Vagina (tissue), 2 donors: ENCODE results near the gene SEC24B. TPM values are rescaled to one million over a fixed set of nuclear protein-coding genes. Genes with fewer than 3 reads are reported as not detected.

ENCODE experiments used
- DNase-seq, 2 donors: peaks; one replicate each; pipeline ENCODE4 v3.0.0-alpha.2; 2017; ENCODE audit errors: extremely low spot score in 2 of 2
- H3K27ac ChIP-seq: fragments of 200-600 bp; sonication (generic); one replicate; pipeline ENCODE4 v1.5.1; 2019
- H3K27me3 ChIP-seq: fragments of 200-600 bp; sonication (generic); one replicate; pipeline ENCODE4 v1.5.1; 2019
- H3K36me3 ChIP-seq, 2 donors: fragments of 200-600 bp; sonication (generic); one replicate each; pipeline ENCODE4 v1.5.1; 2017 to 2019
- H3K4me1 ChIP-seq: fragments of 200-600 bp; sonication (generic); one replicate; pipeline ENCODE4 v1.5.1; 2019
- H3K4me3 ChIP-seq, 2 donors: fragments of 200-600 bp; sonication (generic); 1 replicate in 1 of 2; 2 replicates in 1 of 2; pipeline ENCODE4 v1.5.1; 2016 to 2019
- H3K9me3 ChIP-seq: fragments of 200-600 bp; sonication (generic); one replicate; pipeline ENCODE4 v1.5.1; 2019
- CTCF ChIP-seq, 3 experiments: fragments of 450-650 bp in 2 of 3; fragments of 200-600 bp in 1 of 3; sonication (generic) in 1 of 3; IDR thresholded peaks; one replicate each; pipeline ENCODE4 v1.5.1; 2017 to 2019; ENCODE audit warnings: antibody characterized with exemption in 3 of 3, mild to moderate bottlenecking in 2 of 3, moderate library complexity in 2 of 3
- POLR2A ChIP-seq, 2 donors: fragments of 450-650 bp; IDR thresholded peaks; one replicate each; pipeline ENCODE4 v1.6.1; 2017; ENCODE audit warnings: antibody characterized with exemption in 2 of 2, mild to moderate bottlenecking in 2 of 2, moderate library complexity in 2 of 2
- POLR2AphosphoS5 ChIP-seq, 2 donors: sonication (generic); formaldehyde crosslinking; IDR thresholded peaks; one replicate each; pipeline ENCODE4 v1.9.0; 2017; ENCODE audit warnings: antibody characterized with exemption in 2 of 2, mild to moderate bottlenecking in 2 of 2, low read depth in 1 of 2; ENCODE audit not compliant: insufficient read depth in 1 of 2
- intact Hi-C: fragments of 100-400 bp; cut with DNase I; formaldehyde crosslinking; loops from one replicate; pipeline ENCODE4 v1.15.1; 2023
- total RNA-seq: library from RNA; depleted of rRNA; stranded (reverse); fragments of >200 nt; gene quantifications from one replicate; pipeline ENCODE4 v1.2.3, GENCODE V29; 2016

Gene SEC24B
- total RNA-seq, 1 donor from 2014 or later, result 42.2 TPM

DNA sequence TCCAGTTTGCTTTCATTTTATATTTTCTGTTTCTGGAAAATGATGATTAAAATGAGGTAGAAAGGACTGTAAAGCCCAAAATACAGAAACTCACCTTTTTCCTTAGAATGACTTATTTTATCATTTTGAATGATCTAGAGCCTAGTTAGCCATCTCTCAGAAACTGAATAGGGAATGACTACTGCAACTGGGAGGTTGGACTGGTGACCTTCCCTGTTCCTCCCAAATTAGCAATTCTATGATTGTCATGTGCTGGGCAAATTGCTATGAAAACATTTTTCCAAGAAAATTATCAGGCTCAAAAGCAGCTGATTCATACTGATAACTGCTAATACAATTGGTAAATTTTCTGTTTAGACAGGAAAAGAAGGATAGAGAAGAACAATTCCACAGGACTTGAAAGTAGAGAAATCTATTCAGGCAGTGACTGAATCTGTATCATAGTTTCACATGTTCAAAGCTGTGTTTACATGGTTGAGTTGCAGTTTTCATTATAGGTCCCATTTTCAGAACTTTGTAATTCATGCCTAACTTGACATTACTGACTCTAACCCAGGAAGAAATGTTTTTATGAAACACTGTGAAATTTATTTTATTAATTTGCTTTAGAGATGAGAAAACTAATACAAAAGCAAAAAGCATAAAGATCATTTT, 43.4 kb upstream of the SEC24B start:
- Histone ChIP-seq H3K27ac (no peak overlapping the region), H3K9me3 (no peaks in the 10 kb centered on the region), H3K27me3 (no peaks in the 10 kb centered on the region), H3K4me3 (no peak overlapping the region), H3K36me3 (no peaks in the 10 kb centered on the region), H3K4me1 (no peaks in the 10 kb centered on the region)
- TF ChIP-seq CTCF (IDR thresholded peaks at IDR 0.05), result no peak
- TF ChIP-seq POLR2A (IDR thresholded peaks at IDR 0.05), result no peak
- TF ChIP-seq POLR2AphosphoS5 (IDR thresholded peaks at IDR 0.05; ENCODE audit: insufficient read depth in 1 of 2, low read depth in 1 of 2), result no peak
- intact Hi-C loops, result no loop called here
- no peak for DNase-seq

GRCh38 chr4:109395694-109396093, 37.9 kb upstream of the SEC24B start:
- no peak for TF ChIP-seq CTCF (IDR thresholded peaks at IDR 0.05)
- Histone ChIP-seq H3K27ac (no peak overlapping the region), H3K4me1 (no peaks in the 10 kb centered on the region), H3K4me3 (no peak overlapping the region), H3K27me3 (no peaks in the 10 kb centered on the region), H3K9me3 (no peaks in the 10 kb centered on the region), H3K36me3 (no peaks in the 10 kb centered on the region)
- intact Hi-C loops, result no loop called here
- no peak for DNase-seq

- Histone ChIP-seq H3K4me3 (no peak overlapping the region), H3K4me1 (no peaks in the 10 kb centered on the region), H3K9me3 (no peaks in the 10 kb centered on the region), H3K36me3 (no peaks in the 10 kb centered on the region), H3K27me3 (no peaks in the 10 kb centered on the region), H3K27ac (no peak overlapping the region)
- intact Hi-C loops, result no loop called here
- DNase-seq, result no peak
- TF ChIP-seq POLR2AphosphoS5 (IDR thresholded peaks at IDR 0.05; ENCODE audit: insufficient read depth in 1 of 2, low read depth in 1 of 2), result no peak
- TF ChIP-seq CTCF (IDR thresholded peaks at IDR 0.05), result no peak
- no peak for TF ChIP-seq POLR2A (IDR thresholded peaks at IDR 0.05)
Observed at GRCh38 chr4:109398928-109399327, 34.7 kb upstream of the SEC24B start.

GRCh38 chr4:109406337-109406931, 27.2 kb upstream of the SEC24B start:
- no peaks in the 10 kb centered on the region for H3K4me1 ChIP-seq
- H3K27ac ChIP-seq, result no peak overlapping the region
- H3K4me3 ChIP-seq, result no peak overlapping the region
- TF ChIP-seq CTCF (IDR thresholded peaks at IDR 0.05), result peak in 2 of 3 experiments; percentile 35 to 58
- no peak for TF ChIP-seq POLR2A (IDR thresholded peaks at IDR 0.05)
- no peaks in the 10 kb centered on the region for H3K36me3 ChIP-seq
- DNase-seq, result no peak
- H3K27me3 ChIP-seq, result no peaks in the 10 kb centered on the region
- intact Hi-C loops, result loop anchor here (10.0 kb wide), 1 partner anchor 722 kb away; no protein-coding TSS in a partner anchor
- no peaks in the 10 kb centered on the region for H3K9me3 ChIP-seq

DNA sequence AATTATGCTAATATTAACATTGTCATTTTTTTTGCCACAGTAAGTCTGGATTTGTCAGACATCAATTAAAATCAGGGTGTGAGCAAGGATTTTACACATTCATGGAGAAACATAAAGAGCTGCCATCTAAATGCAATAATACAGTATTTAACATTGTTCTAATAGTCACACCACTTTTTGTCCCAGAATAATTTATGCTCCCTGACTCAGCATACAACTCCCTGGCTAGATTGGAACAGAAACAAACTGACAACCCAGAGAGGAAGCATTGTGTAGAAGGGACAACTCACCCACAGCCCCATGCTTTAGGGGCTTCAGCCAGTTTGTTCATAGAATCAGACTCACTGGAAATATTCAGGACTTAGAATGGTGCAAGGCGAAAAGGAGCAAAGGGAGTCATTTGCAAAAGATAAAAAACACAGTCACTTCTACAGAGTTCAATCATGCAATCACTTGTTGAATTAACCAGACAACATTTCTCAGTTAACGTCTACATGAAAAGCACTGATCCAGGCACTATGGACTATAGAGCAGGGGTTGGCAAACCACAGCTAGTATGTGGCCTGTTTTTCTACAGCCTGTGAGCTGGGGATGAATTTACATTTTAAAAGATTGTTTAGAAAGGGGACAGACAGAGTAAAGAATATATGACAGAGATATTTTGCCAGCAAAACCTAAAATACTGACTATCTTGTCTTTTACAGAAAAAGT, 26.4 kb upstream of the SEC24B start:
- Histone ChIP-seq H3K27me3 (no peaks in the 10 kb centered on the region), H3K27ac (no peak overlapping the region), H3K36me3 (no peaks in the 10 kb centered on the region), H3K4me1 (no peaks in the 10 kb centered on the region), H3K9me3 (no peaks in the 10 kb centered on the region), H3K4me3 (no peak overlapping the region)
- TF ChIP-seq CTCF (IDR thresholded peaks at IDR 0.05) (no peak), POLR2AphosphoS5 (IDR thresholded peaks at IDR 0.05; ENCODE audit: insufficient read depth in 1 of 2, low read depth in 1 of 2) (no peak), POLR2A (IDR thresholded peaks at IDR 0.05) (no peak)
- DNase-seq, result no peak
- intact Hi-C loops, result loop anchor here (10.0 kb wide), 1 partner anchor 722 kb away; no protein-coding TSS in a partner anchor
